Esophagus (tissue), 2 donors: ENCODE measurements around the gene TRIM43. TPM values are rescaled to one million over a fixed set of nuclear protein-coding genes. Genes with fewer than 3 reads are reported as not detected.
"Not testable (repeated sequence)": the region's sequence is repeated elsewhere in the genome, so short reads cannot be mapped to it uniquely, and the experiment has no call there.

ENCODE experiments used
- H3K27ac ChIP-seq, 2 donors: one replicate each; pipeline ENCODE4 v1.5.1; 2013; ENCODE audit warnings: low read depth in 2 of 2, mild to moderate bottlenecking in 2 of 2, inconsistent platforms in 1 of 2, low read length in 1 of 2, moderate library complexity in 1 of 2
- H3K27me3 ChIP-seq, 2 donors: one replicate each; pipeline ENCODE4 v1.6.1; 2013; ENCODE audit warnings: low read length in 2 of 2, control low read depth in 1 of 2, mild to moderate bottlenecking in 1 of 2; ENCODE audit not compliant: insufficient read depth in 2 of 2, control insufficient read depth in 1 of 2
- H3K36me3 ChIP-seq, 2 donors: one replicate each; pipeline ENCODE4 v1.6.1; 2013; ENCODE audit warnings: low read length in 1 of 2; ENCODE audit not compliant: control insufficient read depth in 2 of 2, insufficient read depth in 2 of 2
- H3K4me1 ChIP-seq, 2 donors: one replicate each; pipeline ENCODE4 v1.6.1; 2013; ENCODE audit warnings: low read length in 1 of 2; ENCODE audit not compliant: control insufficient read depth in 2 of 2, insufficient read depth in 2 of 2
- H3K4me3 ChIP-seq, 2 donors: one replicate each; pipeline ENCODE4 v1.5.1; 2013; ENCODE audit warnings: low read length in 2 of 2, mild to moderate bottlenecking in 2 of 2, low read depth in 1 of 2, moderate library complexity in 1 of 2
- H3K9me3 ChIP-seq, 2 donors: one replicate each; pipeline ENCODE4 v1.6.1; 2013; ENCODE audit warnings: mild to moderate bottlenecking in 2 of 2, low read depth in 1 of 2, low read length in 1 of 2, moderate library complexity in 1 of 2; ENCODE audit not compliant: control insufficient read depth in 2 of 2, insufficient read depth in 1 of 2
- WGBS, 2 donors: extraction: QIAGEN DNeasy Blood & Tissue Kit; methylation state at CpG; one replicate each; pipeline ENCODE4 v1.1.7; 2013; 5-methylcytosine and 5-hydroxymethylcytosine counted together
- polyA plus RNA-seq, 2 donors: library from polyadenylated mRNA; stranded (reverse); fragments of 200-250 nt; gene quantifications; one replicate each; pipeline ENCODE4 v1.2.3, GENCODE V29; 2013
- donor health status: healthy with polysubstance abuse.
- donor health status: Bipolar disorder and iron deficiency.

Gene TRIM43
- polyA plus RNA-seq, 2 donors: not detected

GRCh38 chr2:95589777-95590536 lies 1.8 kb upstream of the TRIM43 start:
- H3K4me1 ChIP-seq, H3K4me3 ChIP-seq, H3K36me3 ChIP-seq, H3K27ac ChIP-seq, H3K9me3 ChIP-seq, H3K27me3 ChIP-seq: not testable (repeated sequence)
- WGBS, 2 donors: 88 to 89% methylated on average over 4 of the region's 4 CpGs

GRCh38 chr2:95592973-95593372 lies 1.2 kb downstream of the TRIM43 start:
- 90 to 91% methylated on average over 13 of the region's 13 CpGs for WGBS, 2 donors
- H3K27ac ChIP-seq, H3K4me1 ChIP-seq, H3K27me3 ChIP-seq, H3K9me3 ChIP-seq, H3K4me3 ChIP-seq, H3K36me3 ChIP-seq: not testable (repeated sequence)

DNA sequence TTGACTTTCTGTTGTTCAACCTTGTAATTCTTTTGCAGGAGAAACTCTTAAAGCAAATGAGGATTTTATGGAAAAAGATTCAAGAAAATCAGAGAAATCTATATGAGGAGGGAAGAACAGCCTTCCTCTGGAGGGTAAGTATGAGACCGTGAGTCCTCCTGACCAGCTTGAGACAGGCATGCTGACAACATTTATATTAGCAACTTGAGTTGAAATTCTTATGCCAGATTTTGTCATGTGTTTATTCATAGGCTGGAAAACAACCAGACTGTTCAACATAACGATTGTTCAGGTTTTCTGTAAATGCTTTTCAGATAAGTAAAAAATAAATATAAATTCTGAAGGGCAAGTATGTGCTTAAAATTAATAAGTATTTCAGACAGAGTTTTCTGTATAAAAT lies 3.2 kb downstream of the TRIM43 start:
- not testable (repeated sequence) for H3K9me3 ChIP-seq, H3K4me3 ChIP-seq, H3K27ac ChIP-seq, H3K27me3 ChIP-seq, H3K4me1 ChIP-seq, H3K36me3 ChIP-seq
- WGBS, 2 donors: 50 to 73% methylated on average over 2 of the region's 2 CpGs

DNA sequence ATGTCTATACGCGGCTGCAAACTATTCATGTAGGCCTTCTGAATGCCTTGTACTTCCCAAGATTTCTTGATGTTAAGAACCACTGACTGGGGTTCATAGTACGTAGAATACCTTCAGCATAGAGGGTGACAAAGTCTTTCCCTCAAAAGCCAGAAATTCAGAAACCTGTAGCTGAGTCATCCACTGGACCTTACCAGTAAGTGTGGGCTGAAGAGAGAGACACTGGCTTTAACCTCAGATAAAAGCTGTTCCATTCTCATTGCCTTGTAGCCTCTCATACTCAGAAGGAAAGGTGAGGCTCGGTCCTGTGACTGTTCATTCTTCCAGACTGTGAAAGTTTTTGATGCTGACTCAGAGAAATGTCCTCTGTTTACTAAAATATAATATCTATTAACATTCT lies 9.5 kb downstream of the TRIM43 start:
- not testable (repeated sequence) for H3K27me3 ChIP-seq, H3K4me1 ChIP-seq, H3K4me3 ChIP-seq, H3K27ac ChIP-seq, H3K9me3 ChIP-seq, H3K36me3 ChIP-seq
- no CpG with 5 or more reads among the region's 4 CpGs for WGBS, 2 donors

- not testable (repeated sequence) for H3K27ac ChIP-seq, H3K27me3 ChIP-seq, H3K4me1 ChIP-seq, H3K9me3 ChIP-seq, H3K4me3 ChIP-seq, H3K36me3 ChIP-seq
These were observed 10.3 kb downstream of the TRIM43 start for GRCh38 chr2:95602146-95602545.

DNA sequence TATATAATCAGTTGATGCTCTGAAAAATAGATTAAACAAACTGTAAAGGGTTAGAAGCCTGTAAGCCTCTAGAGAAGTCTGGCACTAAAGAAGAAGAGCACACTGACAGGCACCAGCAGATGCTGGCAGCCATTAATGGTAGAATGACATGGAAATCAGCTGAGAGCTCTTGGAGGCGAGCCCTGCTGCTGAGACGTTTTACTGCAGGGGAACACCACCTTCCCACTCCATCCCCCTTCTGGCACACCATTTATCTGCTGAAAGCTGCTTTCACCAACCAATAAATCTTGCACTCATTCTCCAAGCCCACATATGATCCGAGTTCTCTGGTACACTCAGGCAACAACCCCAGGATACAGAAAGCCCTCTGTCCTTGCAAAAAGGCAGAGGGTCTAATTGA lies 16.6 kb downstream of the TRIM43 start:
- H3K36me3 ChIP-seq, H3K4me1 ChIP-seq, H3K27ac ChIP-seq, H3K4me3 ChIP-seq, H3K27me3 ChIP-seq, H3K9me3 ChIP-seq: not testable (repeated sequence)
- no CpG with 5 or more reads among the region's 3 CpGs for WGBS, 2 donors

GRCh38 chr2:95609764-95610163 lies 18.0 kb downstream of the TRIM43 start:
- H3K4me3 ChIP-seq, H3K27ac ChIP-seq, H3K4me1 ChIP-seq, H3K27me3 ChIP-seq, H3K9me3 ChIP-seq, H3K36me3 ChIP-seq: not testable (repeated sequence)
- WGBS, 2 donors: no CpG with 5 or more reads among the region's 2 CpGs

DNA sequence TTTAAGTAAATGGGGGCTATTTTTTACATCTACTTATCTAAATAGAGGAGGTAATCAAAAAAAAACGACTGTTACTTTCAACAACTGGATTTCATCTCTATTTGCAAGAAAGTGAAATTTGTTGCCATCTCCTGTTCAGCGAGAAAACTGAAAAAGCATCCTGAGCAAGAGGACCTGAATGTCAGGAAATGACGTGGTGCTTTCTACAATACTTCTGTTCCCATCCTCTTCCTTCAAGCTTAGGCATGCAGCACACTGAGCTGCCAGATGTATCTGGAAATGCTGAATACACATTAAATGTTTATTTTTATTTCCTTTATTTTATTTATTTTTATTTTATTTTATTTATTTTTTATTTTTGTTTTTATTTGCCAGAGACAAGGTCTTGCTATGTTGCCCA lies 21.2 kb downstream of the TRIM43 start:
- H3K27me3 ChIP-seq, H3K4me1 ChIP-seq, H3K36me3 ChIP-seq, H3K4me3 ChIP-seq, H3K27ac ChIP-seq, H3K9me3 ChIP-seq: not testable (repeated sequence)
- no CpG with 5 or more reads among the region's 3 CpGs for WGBS, 2 donors

DNA sequence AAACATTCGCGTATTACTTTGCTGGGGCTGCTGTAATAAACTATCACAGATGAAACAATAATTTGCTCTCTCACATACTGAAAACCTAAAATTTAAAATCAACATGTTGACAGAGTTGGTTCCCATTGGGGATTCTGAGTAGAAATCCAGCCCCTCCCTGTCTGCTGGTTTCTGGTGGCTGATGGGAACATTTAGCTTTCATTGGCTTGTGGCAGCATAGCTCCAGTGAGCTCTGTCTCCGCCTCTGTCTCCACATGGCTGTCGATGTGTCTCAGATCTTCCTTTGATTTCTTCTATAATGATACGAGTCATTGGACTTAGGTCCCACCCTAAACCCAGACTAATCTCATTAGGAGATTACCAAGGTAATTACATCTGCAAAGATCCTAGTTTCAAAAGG lies 30.9 kb downstream of the TRIM43 start:
- not testable (repeated sequence) for H3K36me3 ChIP-seq, H3K9me3 ChIP-seq, H3K27me3 ChIP-seq, H3K4me3 ChIP-seq, H3K27ac ChIP-seq, H3K4me1 ChIP-seq
- no CpG with 5 or more reads among the region's 5 CpGs for WGBS, 2 donors

GRCh38 chr2:95630987-95631386 lies 39.2 kb downstream of the TRIM43 start:
- not testable (repeated sequence) for H3K4me1 ChIP-seq, H3K36me3 ChIP-seq, H3K27me3 ChIP-seq, H3K4me3 ChIP-seq, H3K9me3 ChIP-seq, H3K27ac ChIP-seq
- WGBS, 2 donors: no CpG with 5 or more reads among the region's 2 CpGs
